GM12872 (cell line): Measurements from ENCODE around the gene TSPAN4.

Source experiments
- CTCF ChIP-seq: IDR thresholded peaks from 3 replicates; pipeline ENCODE4 v1.5.1; 2011; ENCODE audit warnings: low read depth, mild to moderate bottlenecking, low read length, moderate library complexity; ENCODE audit not compliant: insufficient read depth

TSPAN4 gene

GRCh38 chr11:870418-870817, 27.8 kb downstream of the TSPAN4 start:
- no peak for TF ChIP-seq CTCF

GRCh38 chr11:871472-871871, 28.8 kb downstream of the TSPAN4 start:
- TF ChIP-seq CTCF, result no peak

- TF ChIP-seq CTCF, result no peak
Measured at GRCh38 chr11:872799-873198, 30.1 kb downstream of the TSPAN4 start.

DNA sequence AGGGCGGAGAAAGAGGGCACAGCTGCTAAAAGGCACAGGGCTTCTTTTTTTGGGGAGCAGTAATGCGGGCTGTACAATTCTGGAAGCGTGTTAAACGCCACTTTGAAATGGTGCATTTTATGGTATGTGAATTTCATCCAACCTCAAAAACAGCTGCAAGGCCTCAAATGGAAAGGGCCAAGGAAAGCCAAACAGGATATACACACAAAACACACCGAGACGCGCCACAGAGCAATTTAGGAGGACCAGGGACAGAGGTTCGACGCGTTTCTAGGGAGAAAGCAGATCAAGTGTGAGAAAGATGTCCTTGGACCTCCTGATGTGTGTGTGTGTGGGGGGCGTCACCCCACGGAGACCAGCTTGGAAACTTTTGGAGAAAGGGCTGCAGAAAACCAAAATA, 31.1 kb downstream of the TSPAN4 start:
- TF ChIP-seq CTCF, result no peak

GRCh38 chr11:875203-875602, 32.6 kb downstream of the TSPAN4 start:
- no peak for TF ChIP-seq CTCF

DNA sequence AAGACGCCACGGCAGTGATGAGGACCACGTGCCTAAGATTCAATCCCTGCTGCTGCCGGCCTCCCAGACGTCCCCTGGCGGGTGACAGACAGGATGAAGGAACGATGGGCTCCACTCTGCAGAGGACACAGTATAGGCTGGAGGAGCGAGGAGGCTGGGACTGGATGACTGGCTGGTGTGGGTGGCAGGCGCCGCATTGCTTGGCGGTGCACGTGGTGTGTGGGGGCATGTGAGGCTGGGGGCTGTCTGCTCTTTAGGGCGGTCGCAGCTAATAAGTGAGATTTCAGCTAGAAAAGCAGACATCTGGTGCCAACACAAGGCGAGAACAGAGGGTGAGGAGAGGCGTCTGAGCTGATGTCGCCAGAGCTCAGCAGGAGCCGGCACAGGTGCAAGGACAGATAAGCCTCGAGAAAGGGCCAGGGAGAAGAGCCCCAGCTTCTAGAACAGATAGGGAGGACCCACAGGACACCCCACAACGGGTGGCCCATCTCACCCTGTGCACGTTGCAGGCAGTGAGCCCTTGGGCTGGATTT, 33.2 kb downstream of the TSPAN4 start:
- TF ChIP-seq CTCF, result no peak

GRCh38 chr11:876545-876944, 33.9 kb downstream of the TSPAN4 start:
- no peak for TF ChIP-seq CTCF
